ENCODE measurements around the gene POFUT2.

Gene POFUT2

GRCh38 chr21:45262041-45262581, 25.6 kb downstream of the POFUT2 start:
- DNase-seq (ENCODE audit: low read depth) = no peak

GRCh38 chr21:45261093-45261492, 26.6 kb downstream of the POFUT2 start:
- DNase-seq (ENCODE audit: low read depth) = no peak

- no peak for DNase-seq (ENCODE audit: low read depth)
Observed at GRCh38 chr21:45260191-45260825, 27.4 kb downstream of the POFUT2 start.

GRCh38 chr21:45259206-45259840, 28.4 kb downstream of the POFUT2 start:
- no peak for DNase-seq (ENCODE audit: low read depth)

- no peak for DNase-seq (ENCODE audit: low read depth)
Observed at GRCh38 chr21:45258466-45258865, 29.2 kb downstream of the POFUT2 start.

GRCh38 chr21:45257673-45258341, 29.9 kb downstream of the POFUT2 start:
- no peak for DNase-seq (ENCODE audit: low read depth)

- DNase-seq (ENCODE audit: low read depth) = no peak
Observed at GRCh38 chr21:45256912-45257672, 30.6 kb downstream of the POFUT2 start.

- no peak for DNase-seq (ENCODE audit: low read depth)
Observed at GRCh38 chr21:45256021-45256911, 31.4 kb downstream of the POFUT2 start.

- no peak for DNase-seq (ENCODE audit: low read depth)
Observed at GRCh38 chr21:45255381-45256020, 32.2 kb downstream of the POFUT2 start.

- no peak for DNase-seq (ENCODE audit: low read depth)
Observed at GRCh38 chr21:45254460-45254930, 33.2 kb downstream of the POFUT2 start.

- DNase-seq (ENCODE audit: low read depth) = no peak
Observed at GRCh38 chr21:45253633-45254459, 33.8 kb downstream of the POFUT2 start.

GRCh38 chr21:45253180-45253579, 34.5 kb downstream of the POFUT2 start:
- no peak for DNase-seq (ENCODE audit: low read depth)

- DNase-seq (ENCODE audit: low read depth) = no peak
Observed at GRCh38 chr21:45252448-45252925, 35.2 kb downstream of the POFUT2 start.

- no peak for DNase-seq (ENCODE audit: low read depth)
Observed at GRCh38 chr21:45251635-45252447, 35.9 kb downstream of the POFUT2 start.

- DNase-seq (ENCODE audit: low read depth) = no peak
Observed at GRCh38 chr21:45250914-45251634, 36.6 kb downstream of the POFUT2 start.

GRCh38 chr21:45250272-45250671, 37.4 kb downstream of the POFUT2 start:
- no peak for DNase-seq (ENCODE audit: low read depth)

GRCh38 chr21:45249626-45250025, 38.1 kb downstream of the POFUT2 start:
- no peak for DNase-seq (ENCODE audit: low read depth)

- no peak for DNase-seq (ENCODE audit: low read depth)
Observed at GRCh38 chr21:45248893-45249381, 38.8 kb downstream of the POFUT2 start.

Data from activated T-cell treated with anti-CD3 and anti-CD28 coated beads for 48 hours (primary cell).